ENCODE results near the gene SFTPD. TPM values are rescaled to one million over a fixed set of nuclear protein-coding genes. Genes with fewer than 3 reads are reported as not detected.

The SFTPD gene
- total and polyA plus RNA-seq, 4 donors, result 0.17 to 0.60 (median 0.47) TPM; not detected in 1

DNA sequence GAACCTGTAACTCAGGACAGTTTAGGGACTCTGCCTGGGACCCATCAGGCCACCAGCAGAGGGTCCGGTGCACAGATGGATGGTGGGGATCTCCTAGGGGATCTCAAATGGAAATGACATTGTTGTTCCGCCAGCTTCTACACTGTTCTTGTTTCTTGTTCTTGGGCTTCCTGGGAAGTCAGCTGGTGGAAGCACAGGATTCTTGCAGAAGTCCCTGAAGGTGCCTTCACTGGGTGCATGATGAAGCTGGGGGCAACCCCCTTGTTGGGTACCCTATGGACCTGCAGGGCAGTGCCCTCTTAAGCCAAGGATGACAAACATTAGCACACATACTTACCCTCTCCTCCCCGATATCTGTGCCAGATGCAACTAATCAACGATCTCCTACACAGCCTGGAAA is 18.6 kb downstream of the SFTPD start:
- TF ChIP-seq ZBTB33 (IDR thresholded peaks at IDR 0.05), result no peak
- TF ChIP-seq JUND (IDR thresholded peaks at IDR 0.05), result no peak
- no peak for TF ChIP-seq TAF1 (conservative IDR thresholded peaks at IDR 0.05)
- TF ChIP-seq GABPA (IDR thresholded peaks at IDR 0.05 in 1 of 2, conservative IDR thresholded peaks at IDR 0.05 in 1 of 2), result no peak
- TF ChIP-seq, protein P1, sequence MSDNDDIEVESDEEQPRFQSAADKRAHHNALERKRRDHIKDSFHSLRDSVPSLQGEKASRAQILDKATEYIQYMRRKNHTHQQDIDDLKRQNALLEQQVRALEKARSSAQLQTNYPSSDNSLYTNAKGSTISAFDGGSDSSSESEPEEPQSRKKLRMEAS (IDR thresholded peaks at IDR 0.05), result no peak
- no peak for TF ChIP-seq RXRA (IDR thresholded peaks at IDR 0.05)
- TF ChIP-seq EGR1 (IDR thresholded peaks at IDR 0.05; ENCODE audit: low read depth in 2 of 2), result no peak
- no peak for TF ChIP-seq FOXA2 (IDR thresholded peaks at IDR 0.05)
- TF ChIP-seq HNF4G (IDR thresholded peaks at IDR 0.05), result no peak
- TF ChIP-seq CTCF (IDR thresholded peaks at IDR 0.05; ENCODE audit: low read depth, low read length, missing input control), result no peak
- no peaks in the 10 kb centered on the region for H3K36me3 ChIP-seq (ENCODE audit: control insufficient read depth in 4 of 4, insufficient read depth in 3 of 4, low read depth in 1 of 4, low read length in 3 of 4)
- H3K27ac ChIP-seq (ENCODE audit: low read depth in 1 of 2, low read length in 2 of 2), result no peak overlapping the region
- WGBS, result 48% methylated on average over 4 of the region's 4 CpGs
- H3K4me1 ChIP-seq (ENCODE audit: control insufficient read depth in 4 of 4, insufficient read depth in 4 of 4, low read length in 3 of 4), result peaks cover 10 to 46% (median 40%) of the 10 kb centered on the region in 4 donors
- no peaks in the 10 kb centered on the region for H3K9me3 ChIP-seq (ENCODE audit: control insufficient read depth in 4 of 4, low read length in 3 of 4)
- no peak overlapping the region for H3K9ac ChIP-seq (ENCODE audit: low read depth in 1 of 2, low read length in 2 of 2)
- H3K27me3 ChIP-seq (ENCODE audit: control insufficient read depth in 4 of 4, insufficient read depth in 4 of 4, low read length in 3 of 4), result no peaks in the 10 kb centered on the region
- peak; percentile 26 for DNase-seq (ENCODE audit: low spot score)
- H3K4me3 ChIP-seq (ENCODE audit: low read depth in 1 of 3, low read length in 3 of 3), result no peak overlapping the region

DNA sequence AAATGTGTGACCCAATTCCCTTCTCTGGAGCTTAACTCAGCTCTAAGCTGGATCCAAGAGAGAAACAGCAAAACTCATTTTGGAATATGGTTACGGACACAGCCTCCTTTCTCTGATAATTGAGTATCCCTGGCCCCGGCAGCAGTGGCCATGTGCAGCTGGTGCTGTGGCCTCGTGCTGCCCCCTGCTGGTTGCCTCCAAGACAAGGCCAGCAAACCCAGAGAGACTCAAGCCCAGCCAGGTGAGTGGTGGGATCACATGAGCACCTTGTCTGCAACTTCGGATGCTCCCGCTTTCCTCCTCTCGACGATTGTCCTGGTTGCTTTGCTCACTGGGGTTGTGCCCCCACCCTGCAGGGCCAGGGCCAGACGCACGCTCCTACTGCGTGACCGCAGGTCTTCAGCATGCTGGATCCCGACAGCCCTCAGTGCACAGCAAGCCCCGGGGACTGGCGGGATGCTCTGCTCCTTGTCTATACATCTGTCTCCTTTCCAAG is 19.4 kb downstream of the SFTPD start:
- Histone ChIP-seq H3K9me3 (ENCODE audit: control insufficient read depth in 4 of 4, low read length in 3 of 4) (no peaks in the 10 kb centered on the region), H3K27me3 (ENCODE audit: control insufficient read depth in 4 of 4, insufficient read depth in 4 of 4, low read length in 3 of 4) (no peaks in the 10 kb centered on the region), H3K27ac (ENCODE audit: low read depth in 1 of 2, low read length in 2 of 2) (peak overlapping the region in 1 of 2 donors; percentile 5), H3K4me3 (ENCODE audit: low read depth in 1 of 3, low read length in 3 of 3) (no peak overlapping the region), H3K36me3 (ENCODE audit: control insufficient read depth in 4 of 4, insufficient read depth in 3 of 4, low read depth in 1 of 4, low read length in 3 of 4) (no peaks in the 10 kb centered on the region), H3K4me1 (ENCODE audit: control insufficient read depth in 4 of 4, insufficient read depth in 4 of 4, low read length in 3 of 4) (peaks cover 12 to 53% (median 45%) of the 10 kb centered on the region in 4 donors), H3K9ac (ENCODE audit: low read depth in 1 of 2, low read length in 2 of 2) (no peak overlapping the region)
- TF ChIP-seq FOXA2 (IDR thresholded peaks at IDR 0.05) (no peak), ATF3 (IDR thresholded peaks at IDR 0.05) (no peak), REST (IDR thresholded peaks at IDR 0.05) (no peak), FOXA1 (IDR thresholded peaks at IDR 0.05) (no peak), TAF1 (conservative IDR thresholded peaks at IDR 0.05) (no peak), YY1 (IDR thresholded peaks at IDR 0.05) (no peak), RAD21 (IDR thresholded peaks at IDR 0.05) (peak; percentile 99 to 100), NR2F2 (IDR thresholded peaks at IDR 0.05) (no peak), SP1 (IDR thresholded peaks at IDR 0.05) (no peak), ZBTB33 (IDR thresholded peaks at IDR 0.05) (no peak), RXRA (IDR thresholded peaks at IDR 0.05) (no peak), JUND (IDR thresholded peaks at IDR 0.05) (no peak), CTCF (IDR thresholded peaks at IDR 0.05; ENCODE audit: low read depth, low read length, missing input control) (peak; percentile 91), EGR1 (IDR thresholded peaks at IDR 0.05; ENCODE audit: low read depth in 2 of 2) (no peak), HNF4A (conservative IDR thresholded peaks at IDR 0.05) (no peak), HNF4G (IDR thresholded peaks at IDR 0.05) (no peak), GABPA (IDR thresholded peaks at IDR 0.05 in 1 of 2, conservative IDR thresholded peaks at IDR 0.05 in 1 of 2) (no peak)
- TF ChIP-seq, protein P1 (IDR thresholded peaks at IDR 0.05), result peak; percentile 31
- 12% methylated on average over 14 of the region's 14 CpGs for WGBS
- peak; percentile 85 for DNase-seq (ENCODE audit: low spot score)
